Fibroblast of pulmonary artery (primary cell): ENCODE data around the gene ADAP1.

ENCODE experiments used
- DNase-seq: peaks from one replicate; pipeline ENCODE4 v3.0.0-alpha.2; 2010; ENCODE audit warnings: low read depth
- H3K4me3 ChIP-seq: replicated peaks from 2 replicates; pipeline ENCODE4 v1.5.1; 2011; ENCODE audit warnings: low read depth, mild to moderate bottlenecking, control low read depth, low read length, moderate library complexity
- CTCF ChIP-seq: IDR thresholded peaks from 2 replicates; pipeline ENCODE4 v1.5.1; 2011; ENCODE audit warnings: mild to moderate bottlenecking, control low read depth, low read length, inconsistent platforms; ENCODE audit errors: missing control alignments

ADAP1 gene

GRCh38 chr7:894927-895450, 59.5 kb downstream of the ADAP1 start:
- no peak overlapping the region for H3K4me3 ChIP-seq
- no peak for DNase-seq
- TF ChIP-seq CTCF: no peak

GRCh38 chr7:894164-894867, 60.2 kb downstream of the ADAP1 start:
- no peak for TF ChIP-seq CTCF
- DNase-seq: no peak
- H3K4me3 ChIP-seq: no peak overlapping the region

GRCh38 chr7:893686-894085, 60.8 kb downstream of the ADAP1 start:
- no peak for DNase-seq
- TF ChIP-seq CTCF: no peak
- no peak overlapping the region for H3K4me3 ChIP-seq

- no peak for TF ChIP-seq CTCF
- no peak overlapping the region for H3K4me3 ChIP-seq
- DNase-seq: no peak
Observed at GRCh38 chr7:892648-893593, 61.6 kb downstream of the ADAP1 start.

GRCh38 chr7:891805-892204, 62.7 kb downstream of the ADAP1 start:
- DNase-seq: no peak
- no peak for TF ChIP-seq CTCF
- H3K4me3 ChIP-seq: no peak overlapping the region

GRCh38 chr7:891291-891690, 63.2 kb downstream of the ADAP1 start:
- DNase-seq: no peak
- no peak for TF ChIP-seq CTCF
- H3K4me3 ChIP-seq: no peak overlapping the region
